NT2/D1 (cell line): ENCODE data around the gene AP3B2.

ENCODE experiments used
- DNase-seq: peaks from one replicate; pipeline ENCODE4 v3.0.0-alpha.2; 2011; ENCODE audit warnings: low read depth, low spot score
- H3K27me3 ChIP-seq: 2 replicates; pipeline ENCODE4 v1.6.0; 2011; ENCODE audit warnings: mild to moderate bottlenecking; ENCODE audit not compliant: insufficient read length, insufficient read depth
- H3K36me3 ChIP-seq: 2 replicates; pipeline ENCODE4 v1.6.1; 2011; ENCODE audit warnings: mild to moderate bottlenecking, low read length, mixed read lengths; ENCODE audit not compliant: insufficient read depth, insufficient read length
- H3K4me1 ChIP-seq: 2 replicates; pipeline ENCODE4 v1.5.1; 2011; ENCODE audit not compliant: insufficient read depth, insufficient read length
- H3K4me3 ChIP-seq: 2 replicates; pipeline ENCODE4 v1.5.1; 2011; ENCODE audit warnings: low read depth; ENCODE audit not compliant: insufficient read length
- H3K9ac ChIP-seq: 2 replicates; pipeline ENCODE4 v1.6.0; 2011; ENCODE audit warnings: low read depth; ENCODE audit not compliant: insufficient read length
- H3K9me3 ChIP-seq: 2 replicates; pipeline ENCODE4 v1.5.1; 2011; ENCODE audit warnings: mild to moderate bottlenecking, low read length; ENCODE audit not compliant: insufficient read depth
- SUZ12 ChIP-seq: IDR thresholded peaks from 2 replicates; pipeline ENCODE4 v1.6.1; 2011; ENCODE audit not compliant: insufficient read length, insufficient read depth; ENCODE audit errors: extremely low read depth
- YY1 ChIP-seq: IDR thresholded peaks from 2 replicates; pipeline ENCODE4 v1.6.1; 2011; ENCODE audit not compliant: insufficient read length, insufficient read depth
- ZNF274 ChIP-seq: IDR thresholded peaks from 2 replicates; pipeline ENCODE4 v1.6.1; 2011; ENCODE audit warnings: mild to moderate bottlenecking, low read depth, low read length

The AP3B2 gene

DNA sequence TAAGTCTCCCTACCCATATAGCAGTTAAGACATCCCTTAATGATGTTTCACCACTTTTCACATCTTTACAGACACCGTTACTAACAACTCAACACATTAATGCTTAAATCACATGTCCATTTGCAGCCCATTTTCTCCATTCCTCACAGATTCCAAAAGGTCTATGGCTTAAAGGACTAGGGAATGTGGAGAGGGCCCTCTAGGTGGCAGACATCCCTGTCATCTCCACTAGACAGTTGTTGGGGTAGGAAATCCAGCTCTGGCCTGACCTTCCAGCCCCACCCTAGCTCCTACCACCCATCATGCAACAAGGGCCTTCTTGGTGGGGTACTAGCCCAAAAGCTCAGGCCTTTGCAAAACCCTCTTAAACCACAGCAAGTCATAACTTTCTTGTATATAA lies 87.7 kb downstream of the AP3B2 start:
- no peak for TF ChIP-seq YY1
- no peak for TF ChIP-seq SUZ12
- TF ChIP-seq ZNF274: no peak
- Histone ChIP-seq H3K9ac (no peak overlapping the region), H3K4me3 (no peak overlapping the region), H3K27me3 (no peaks in the 10 kb centered on the region), H3K4me1 (no peaks in the 10 kb centered on the region), H3K9me3 (no peaks in the 10 kb centered on the region), H3K36me3 (no peaks in the 10 kb centered on the region)
- DNase-seq: no peak

DNA sequence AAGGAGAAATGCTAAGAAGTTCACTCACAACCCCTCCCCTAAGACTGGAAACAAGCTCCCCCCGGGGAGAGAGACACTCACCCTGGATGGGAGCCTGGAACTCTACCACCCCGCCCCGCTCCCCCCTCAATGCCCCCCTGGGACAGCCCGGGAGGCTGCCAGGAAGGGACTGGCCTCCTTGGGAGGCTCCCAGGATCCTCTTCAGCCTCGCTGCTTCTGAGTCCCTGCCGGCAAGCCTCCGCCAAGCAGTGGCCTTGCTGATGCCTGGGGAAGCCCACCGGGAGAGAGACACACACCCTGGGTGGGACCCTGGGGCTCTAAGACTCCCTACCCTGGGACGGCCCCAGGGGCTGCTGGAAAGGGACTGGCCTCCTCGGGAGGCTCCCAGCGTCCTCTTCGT lies 95.9 kb downstream of the AP3B2 start:
- no peaks in the 10 kb centered on the region for H3K36me3 ChIP-seq
- no peak overlapping the region for H3K9ac ChIP-seq
- no peak for DNase-seq
- TF ChIP-seq SUZ12 (no peak), YY1 (no peak), ZNF274 (no peak)
- no peaks in the 10 kb centered on the region for H3K4me1 ChIP-seq
- no peak overlapping the region for H3K4me3 ChIP-seq
- H3K27me3 ChIP-seq: no peaks in the 10 kb centered on the region
- H3K9me3 ChIP-seq: no peaks in the 10 kb centered on the region

- Histone ChIP-seq H3K4me3 (no peak overlapping the region), H3K4me1 (no peaks in the 10 kb centered on the region), H3K27me3 (no peaks in the 10 kb centered on the region), H3K9ac (no peak overlapping the region), H3K36me3 (no peaks in the 10 kb centered on the region), H3K9me3 (no peaks in the 10 kb centered on the region)
- no peak for DNase-seq
- no peak for TF ChIP-seq SUZ12
- TF ChIP-seq YY1: no peak
Observed at GRCh38 chr15:82611348-82611747, 98.3 kb downstream of the AP3B2 start.
